ENCODE measurements around the gene LRRC37A3.
"Not testable (repeated sequence)": the region's sequence is repeated elsewhere in the genome, so short reads cannot be mapped to it uniquely, and the experiment has no call there.

LRRC37A3 gene

DNA sequence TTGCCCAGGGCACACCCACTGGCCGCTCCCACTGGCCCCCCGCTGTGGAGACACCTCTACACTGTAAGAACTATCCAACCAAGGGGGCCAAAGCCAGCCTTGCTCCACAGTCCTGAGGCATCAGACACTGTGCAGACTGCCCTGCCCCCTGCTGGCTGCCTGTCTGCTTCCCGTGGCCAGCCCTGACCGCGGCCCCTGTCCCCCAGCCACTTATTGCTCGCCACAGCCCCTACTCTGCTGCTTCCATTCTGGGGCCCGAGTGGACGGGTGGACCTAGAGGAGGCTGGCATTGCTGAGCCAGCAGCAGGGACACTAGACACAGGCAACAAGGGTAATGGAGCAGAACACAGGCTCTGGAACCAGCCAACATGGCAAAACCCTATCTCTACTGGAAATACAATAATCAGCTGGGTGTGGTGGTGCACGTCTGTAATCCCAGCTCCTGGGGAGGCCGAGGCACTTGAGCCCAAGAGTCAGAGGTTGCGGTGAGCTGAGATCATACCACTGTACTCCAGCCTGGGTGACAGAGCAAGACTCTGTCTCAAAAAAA, 19.7 kb upstream of the LRRC37A3 start:
- Histone ChIP-seq H3K4me1 (no peaks in the 10 kb centered on the region), H3K36me3 (no peaks in the 10 kb centered on the region), H3K4me3 (no peak overlapping the region), H3K9me3 (no peaks in the 10 kb centered on the region), H3K27me3 (no peaks in the 10 kb centered on the region), H3K27ac (no peak overlapping the region)
- DNase-seq: peak in 1 of 2 donors; percentile 30
- intact Hi-C loops (cut with DNase I; ENCODE audit: low total_unique reads): loop anchor here (10.0 kb wide), 1 partner anchor 256 kb away; no protein-coding TSS in a partner anchor
- TF ChIP-seq, protein P1, sequence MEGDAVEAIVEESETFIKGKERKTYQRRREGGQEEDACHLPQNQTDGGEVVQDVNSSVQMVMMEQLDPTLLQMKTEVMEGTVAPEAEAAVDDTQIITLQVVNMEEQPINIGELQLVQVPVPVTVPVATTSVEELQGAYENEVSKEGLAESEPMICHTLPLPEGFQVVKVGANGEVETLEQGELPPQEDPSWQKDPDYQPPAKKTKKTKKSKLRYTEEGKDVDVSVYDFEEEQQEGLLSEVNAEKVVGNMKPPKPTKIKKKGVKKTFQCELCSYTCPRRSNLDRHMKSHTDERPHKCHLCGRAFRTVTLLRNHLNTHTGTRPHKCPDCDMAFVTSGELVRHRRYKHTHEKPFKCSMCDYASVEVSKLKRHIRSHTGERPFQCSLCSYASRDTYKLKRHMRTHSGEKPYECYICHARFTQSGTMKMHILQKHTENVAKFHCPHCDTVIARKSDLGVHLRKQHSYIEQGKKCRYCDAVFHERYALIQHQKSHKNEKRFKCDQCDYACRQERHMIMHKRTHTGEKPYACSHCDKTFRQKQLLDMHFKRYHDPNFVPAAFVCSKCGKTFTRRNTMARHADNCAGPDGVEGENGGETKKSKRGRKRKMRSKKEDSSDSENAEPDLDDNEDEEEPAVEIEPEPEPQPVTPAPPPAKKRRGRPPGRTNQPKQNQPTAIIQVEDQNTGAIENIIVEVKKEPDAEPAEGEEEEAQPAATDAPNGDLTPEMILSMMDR (IDR thresholded peaks at IDR 0.05): peak; percentile 33 to 36

DNA sequence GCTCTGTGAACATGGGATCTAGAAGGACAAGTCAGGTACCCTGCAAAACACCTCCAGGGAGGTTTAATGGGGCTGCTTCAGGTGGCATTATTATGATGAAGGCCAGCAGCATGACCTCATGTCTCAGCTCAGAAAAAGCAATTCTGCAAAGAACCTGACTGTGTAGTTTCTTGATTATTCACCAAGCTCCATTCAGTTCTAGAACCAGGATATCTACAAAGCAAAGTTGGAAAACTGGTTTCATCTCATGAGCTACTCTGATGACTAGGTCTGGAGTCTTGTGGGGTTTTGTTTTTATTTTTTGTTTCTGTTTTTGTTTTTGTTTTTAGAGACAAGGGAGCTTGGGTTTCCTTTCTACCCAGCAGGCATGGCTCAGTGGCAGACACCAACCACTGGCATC, 19.0 kb upstream of the LRRC37A3 start:
- H3K36me3 ChIP-seq: no peaks in the 10 kb centered on the region
- DNase-seq: no peak
- no peaks in the 10 kb centered on the region for H3K27me3 ChIP-seq
- no peaks in the 10 kb centered on the region for H3K4me1 ChIP-seq
- no peak overlapping the region for H3K4me3 ChIP-seq
- TF ChIP-seq, protein P1 (IDR thresholded peaks at IDR 0.05): no peak
- H3K9me3 ChIP-seq: no peaks in the 10 kb centered on the region
- intact Hi-C loops (cut with DNase I; ENCODE audit: low total_unique reads): loop anchor here (10.0 kb wide), 1 partner anchor 257 kb away; no protein-coding TSS in a partner anchor
- H3K27ac ChIP-seq: no peak overlapping the region

DNA sequence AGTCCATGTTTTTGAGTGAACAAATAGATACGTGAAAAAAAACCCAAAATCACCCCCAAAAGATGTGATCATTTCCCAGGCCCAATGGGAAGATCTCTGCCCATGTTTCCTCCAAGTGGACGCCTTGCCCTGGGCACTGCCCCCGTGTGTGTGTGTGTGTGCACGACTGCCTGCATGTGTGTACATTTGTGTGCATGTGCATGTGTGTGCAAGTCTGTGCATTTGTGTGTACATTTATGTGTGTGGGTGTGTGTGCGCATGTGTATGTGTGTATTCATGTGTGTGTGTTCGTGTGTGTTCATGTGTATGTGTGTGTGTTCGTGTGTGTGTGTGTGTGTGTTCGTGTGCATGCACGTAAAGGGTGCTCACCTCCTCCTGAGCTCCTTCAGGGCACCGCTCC, 16.8 kb upstream of the LRRC37A3 start:
- no peaks in the 10 kb centered on the region for H3K27me3 ChIP-seq
- no peaks in the 10 kb centered on the region for H3K9me3 ChIP-seq
- TF ChIP-seq, protein P1 (IDR thresholded peaks at IDR 0.05): no peak
- H3K27ac ChIP-seq: no peak overlapping the region
- H3K36me3 ChIP-seq: no peaks in the 10 kb centered on the region
- H3K4me1 ChIP-seq: no peaks in the 10 kb centered on the region
- H3K4me3 ChIP-seq: no peak overlapping the region
- no peak for DNase-seq
- intact Hi-C loops (cut with DNase I; ENCODE audit: low total_unique reads): loop anchor here (10.0 kb wide), 1 partner anchor 259 kb away; no protein-coding TSS in a partner anchor

DNA sequence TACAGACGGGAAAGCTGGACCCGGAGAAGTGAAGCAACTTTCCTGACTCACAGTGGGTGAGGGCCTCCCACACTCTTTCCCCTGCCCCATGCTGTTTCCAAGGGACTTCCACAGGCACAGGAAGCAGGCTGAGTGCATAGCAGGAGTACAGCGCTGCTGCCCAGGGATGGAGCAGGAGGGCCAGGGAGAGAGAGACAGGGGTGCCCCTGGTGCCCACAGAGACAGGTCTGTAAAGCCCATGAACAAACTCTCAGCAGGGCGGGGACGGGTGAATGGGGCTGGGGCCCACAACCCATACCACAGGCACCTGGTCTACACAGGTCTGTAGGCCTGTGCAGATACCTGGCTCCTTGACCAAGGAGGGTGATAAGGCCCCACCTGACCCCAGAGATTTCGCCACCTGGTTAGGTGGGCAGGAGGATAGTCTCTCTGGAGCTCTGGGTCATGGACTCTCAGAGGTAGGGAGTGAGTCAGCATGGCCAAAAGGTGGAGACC, 15.1 kb upstream of the LRRC37A3 start:
- not testable (repeated sequence) for H3K27ac ChIP-seq, H3K4me3 ChIP-seq, H3K9me3 ChIP-seq, H3K4me1 ChIP-seq, DNase-seq, H3K27me3 ChIP-seq, H3K36me3 ChIP-seq
- intact Hi-C loops (cut with DNase I; ENCODE audit: low total_unique reads): loop anchor here (10.0 kb wide), 1 partner anchor 260 kb away; no protein-coding TSS in a partner anchor

DNA sequence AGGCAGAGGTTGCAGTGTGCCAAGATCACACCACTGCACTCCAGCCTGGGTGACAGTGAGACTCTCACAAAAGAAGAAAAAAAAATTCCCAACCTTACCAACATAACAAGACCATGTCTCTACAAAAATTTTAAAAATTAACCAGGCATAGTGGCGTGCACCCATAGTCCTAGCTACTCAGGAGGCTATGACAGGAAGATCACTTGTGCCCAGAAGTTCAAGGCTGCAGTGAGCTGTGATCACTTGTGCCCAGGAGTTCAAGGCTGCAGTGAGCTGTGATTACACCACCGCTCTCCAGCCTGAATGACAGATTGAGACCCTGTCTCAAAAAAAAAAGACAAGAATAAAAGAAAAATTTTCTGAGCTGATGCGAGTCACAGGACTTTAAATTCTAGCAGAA, 13.6 kb upstream of the LRRC37A3 start:
- H3K27ac ChIP-seq, DNase-seq, H3K9me3 ChIP-seq, H3K27me3 ChIP-seq, H3K4me3 ChIP-seq, H3K4me1 ChIP-seq, H3K36me3 ChIP-seq: not testable (repeated sequence)
- intact Hi-C loops (cut with DNase I; ENCODE audit: low total_unique reads): loop anchor here (10.0 kb wide), 1 partner anchor 262 kb away; no protein-coding TSS in a partner anchor

- H3K4me3 ChIP-seq, H3K27ac ChIP-seq, H3K4me1 ChIP-seq, H3K9me3 ChIP-seq, H3K36me3 ChIP-seq, DNase-seq, H3K27me3 ChIP-seq: not testable (repeated sequence)
- intact Hi-C loops (cut with DNase I; ENCODE audit: low total_unique reads): loop anchor here (10.0 kb wide), 1 partner anchor 264 kb away; no protein-coding TSS in a partner anchor
These were observed 11.1 kb upstream of the LRRC37A3 start for GRCh38 chr17:64930374-64930773.

GRCh38 chr17:64929419-64930209, 10.3 kb upstream of the LRRC37A3 start:
- H3K27me3 ChIP-seq, H3K4me3 ChIP-seq, H3K9me3 ChIP-seq, H3K4me1 ChIP-seq, H3K36me3 ChIP-seq, H3K27ac ChIP-seq, DNase-seq: not testable (repeated sequence)
- intact Hi-C loops (cut with DNase I; ENCODE audit: low total_unique reads): loop anchor here (10.0 kb wide), 1 partner anchor 265 kb away; no protein-coding TSS in a partner anchor

- H3K36me3 ChIP-seq; H3K4me3 ChIP-seq; H3K27me3 ChIP-seq; DNase-seq; intact Hi-C loops (cut with DNase I; ENCODE audit: low total_unique reads); H3K27ac ChIP-seq; H3K9me3 ChIP-seq; H3K4me1 ChIP-seq: not testable (repeated sequence)
These were observed 9.4 kb upstream of the LRRC37A3 start for GRCh38 chr17:64928701-64929100.

Data from tibial artery (tissue), 4 donors.